HepG2 (cell line): ENCODE measurements around the gene RASSF7. TPM values are rescaled to one million over a fixed set of nuclear protein-coding genes. Genes with fewer than 3 reads are reported as not detected.

Source experiments
- ASH2L ChIP-seq: fragments of 300-600, 200-600 bp; sonication (generic); IDR thresholded peaks from 2 replicates; pipeline ENCODE4 v1.7.0; 2017; ENCODE audit warnings: low read depth, mild to moderate bottlenecking, moderate library complexity, mixed read lengths, low read length; ENCODE audit not compliant: insufficient read length
- ATF4 ChIP-seq, 2 experiments: fragments of 450-650 bp in 1 of 2; sonication (generic) in 1 of 2; formaldehyde crosslinking; IDR thresholded peaks; 2 replicates each; pipeline versions ENCODE4 v1.5.0 to v1.8.0; 2020 to 2022; ENCODE audit warnings: mild to moderate bottlenecking in 1 of 2, missing genetic modification reagents in 1 of 2
- CBX1 ChIP-seq: IDR thresholded peaks from one replicate; pipeline ENCODE4 v1.6.1; 2016; ENCODE audit warnings: antibody characterized with exemption, low read depth
- CEBPG ChIP-seq: IDR thresholded peaks from 2 replicates; pipeline ENCODE4 v1.6.1; 2016
- FOSL2 ChIP-seq: sonication (generic); formaldehyde crosslinking; IDR thresholded peaks from 2 replicates; pipeline ENCODE4 v1.4.0; 2020; ENCODE audit warnings: missing genetic modification reagents
- GABPB1 ChIP-seq: IDR thresholded peaks from 2 replicates; pipeline ENCODE4 v1.6.1; 2016; ENCODE audit warnings: mild to moderate bottlenecking, missing genetic modification reagents, moderate library complexity, missing compliant biosample characterization
- SKIL ChIP-seq: sonication (generic); formaldehyde crosslinking; IDR thresholded peaks from 2 replicates; pipeline ENCODE4 v1.8.0; 2022; ENCODE audit warnings: missing genetic modification reagents, mild to moderate bottlenecking, moderate library complexity, borderline replicate concordance
- TP53 ChIP-seq: sonication (generic); formaldehyde crosslinking; conservative IDR thresholded peaks from 2 replicates; pipeline ENCODE4 v1.4.0; 2020; ENCODE audit warnings: missing genetic modification reagents
- ZFP37 ChIP-seq: sonication (generic); formaldehyde crosslinking; IDR thresholded peaks from 2 replicates; pipeline ENCODE4 v1.4.0; 2020; ENCODE audit warnings: missing genetic modification reagents, borderline replicate concordance
- ZMYM3 ChIP-seq: sonication (generic); formaldehyde crosslinking; IDR thresholded peaks from 2 replicates; pipeline ENCODE4 v1.5.1; 2020; ENCODE audit warnings: mild to moderate bottlenecking, missing genetic modification reagents
- ZNF335 ChIP-seq: sonication (generic); formaldehyde crosslinking; IDR thresholded peaks from 2 replicates; pipeline ENCODE4 v1.4.0; 2020; ENCODE audit warnings: missing genetic modification reagents
- ZNF773 ChIP-seq: sonication (generic); formaldehyde crosslinking; IDR thresholded peaks from 2 replicates; pipeline ENCODE4 v1.4.0; 2020; ENCODE audit warnings: missing genetic modification reagents, borderline replicate concordance
- ZNF777 ChIP-seq: sonication (generic); formaldehyde crosslinking; IDR thresholded peaks from 2 replicates; pipeline ENCODE4 v1.4.0; 2020; ENCODE audit warnings: missing genetic modification reagents
- ZNF784 ChIP-seq: sonication (generic); formaldehyde crosslinking; IDR thresholded peaks from 2 replicates; pipeline ENCODE4 v1.5.1; 2020; ENCODE audit warnings: missing genetic modification reagents, mild to moderate bottlenecking, borderline replicate concordance
- polyA plus RNA-seq, 8 experiments: library from polyadenylated mRNA; depleted of rRNA in 3 of 8; stranded (reverse) in 7 of 8; unstranded in 1 of 8; fragments of >200 nt; fragmentation: Illumina TruSeq in 4 of 8; extraction: Trizol in 4 of 8; gene quantifications; 2 replicates each; pipeline versions ENCODE4 v1.2.1 to v1.2.3, GENCODE V29; 2011 to 2016; ENCODE audit warnings: low read depth in 4 of 8, missing spikeins in 1 of 8, mixed read lengths in 1 of 8; ENCODE audit not compliant: insufficient read depth in 1 of 8
- total RNA-seq, 5 experiments: library from RNA; depleted of rRNA; stranded (reverse); fragments of >200 nt; fragmentation: Illumina TruSeq; extraction: Trizol; gene quantifications; 2 replicates each; pipeline ENCODE4 v1.2.3, GENCODE V29; 2016; ENCODE audit warnings: low read depth in 1 of 5
- TF ChIP-seq, protein P1 (sequence below): sonication (generic); formaldehyde crosslinking; IDR thresholded peaks from 2 replicates; pipeline ENCODE4 v1.5.1; 2020; ENCODE audit warnings: missing genetic modification reagents, mild to moderate bottlenecking, borderline replicate concordance
- TF ChIP-seq, protein P2 (sequence below): sonication (generic); formaldehyde crosslinking; IDR thresholded peaks from 2 replicates; pipeline ENCODE4 v1.5.1; 2020; ENCODE audit warnings: mild to moderate bottlenecking, missing genetic modification reagents, borderline replicate concordance
- TF ChIP-seq, protein P3 (sequence below): fragments of 450-650 bp; IDR thresholded peaks from 2 replicates; pipeline ENCODE4 v1.6.1; 2017; ENCODE audit warnings: mild to moderate bottlenecking

RASSF7 gene
- total and polyA plus RNA-seq, 2 of the 13 experiments (the other 11 are each of a cell fraction or from before 2014, with no cell fraction given): 20.2 to 28.6 TPM

DNA sequence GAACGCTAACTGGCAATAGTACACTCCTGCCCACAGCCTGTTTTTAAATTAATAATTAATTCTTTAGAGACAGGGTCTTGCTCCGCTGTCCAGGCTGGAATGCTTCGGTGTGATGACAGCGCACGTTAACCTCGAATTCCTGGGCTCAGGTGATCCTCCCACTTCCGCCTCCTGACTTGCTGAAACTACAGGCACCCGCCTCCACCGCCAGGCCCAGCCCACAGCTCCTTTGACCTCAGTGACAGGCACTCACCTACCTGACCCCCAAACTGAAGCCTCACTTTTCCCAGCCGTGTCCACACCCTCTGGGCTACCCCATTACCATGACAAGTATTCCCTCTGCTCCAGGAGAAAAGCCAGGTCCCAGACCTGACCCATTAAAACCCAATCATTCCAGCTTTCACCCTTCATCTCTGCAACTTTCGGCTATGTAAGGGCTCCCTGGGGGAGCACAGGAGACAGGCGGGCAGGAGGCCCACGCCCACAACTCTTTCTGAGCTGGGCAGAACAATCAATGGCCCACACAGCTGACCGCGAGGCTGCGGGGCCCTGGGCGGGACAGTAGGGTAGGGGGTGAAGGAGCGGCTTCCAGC lies 962 bp upstream of the RASSF7 start (continued):
- TF ChIP-seq, protein P1, sequence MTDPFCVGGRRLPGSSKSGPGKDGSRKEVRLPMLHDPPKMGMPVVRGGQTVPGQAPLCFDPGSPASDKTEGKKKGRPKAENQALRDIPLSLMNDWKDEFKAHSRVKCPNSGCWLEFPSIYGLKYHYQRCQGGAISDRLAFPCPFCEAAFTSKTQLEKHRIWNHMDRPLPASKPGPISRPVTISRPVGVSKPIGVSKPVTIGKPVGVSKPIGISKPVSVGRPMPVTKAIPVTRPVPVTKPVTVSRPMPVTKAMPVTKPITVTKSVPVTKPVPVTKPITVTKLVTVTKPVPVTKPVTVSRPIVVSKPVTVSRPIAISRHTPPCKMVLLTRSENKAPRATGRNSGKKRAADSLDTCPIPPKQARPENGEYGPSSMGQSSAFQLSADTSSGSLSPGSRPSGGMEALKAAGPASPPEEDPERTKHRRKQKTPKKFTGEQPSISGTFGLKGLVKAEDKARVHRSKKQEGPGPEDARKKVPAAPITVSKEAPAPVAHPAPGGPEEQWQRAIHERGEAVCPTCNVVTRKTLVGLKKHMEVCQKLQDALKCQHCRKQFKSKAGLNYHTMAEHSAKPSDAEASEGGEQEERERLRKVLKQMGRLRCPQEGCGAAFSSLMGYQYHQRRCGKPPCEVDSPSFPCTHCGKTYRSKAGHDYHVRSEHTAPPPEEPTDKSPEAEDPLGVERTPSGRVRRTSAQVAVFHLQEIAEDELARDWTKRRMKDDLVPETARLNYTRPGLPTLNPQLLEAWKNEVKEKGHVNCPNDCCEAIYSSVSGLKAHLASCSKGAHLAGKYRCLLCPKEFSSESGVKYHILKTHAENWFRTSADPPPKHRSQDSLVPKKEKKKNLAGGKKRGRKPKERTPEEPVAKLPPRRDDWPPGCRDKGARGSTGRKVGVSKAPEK (CRISPR knock-in tag): no peak
- TF ChIP-seq, protein P2, sequence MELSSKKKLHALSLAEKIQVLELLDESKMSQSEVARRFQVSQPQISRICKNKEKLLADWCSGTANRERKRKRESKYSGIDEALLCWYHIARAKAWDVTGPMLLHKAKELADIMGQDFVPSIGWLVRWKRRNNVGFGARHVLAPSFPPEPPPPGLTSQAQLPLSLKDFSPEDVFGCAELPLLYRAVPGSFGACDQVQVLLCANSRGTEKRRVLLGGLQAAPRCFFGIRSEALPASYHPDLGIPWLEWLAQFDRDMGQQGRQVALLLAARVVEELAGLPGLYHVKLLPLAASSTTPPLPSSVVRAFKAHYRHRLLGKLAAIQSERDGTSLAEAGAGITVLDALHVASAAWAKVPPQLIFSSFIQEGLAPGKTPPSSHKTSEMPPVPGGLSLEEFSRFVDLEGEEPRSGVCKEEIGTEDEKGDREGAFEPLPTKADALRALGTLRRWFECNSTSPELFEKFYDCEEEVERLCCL (CRISPR knock-in tag): no peak
- TF ChIP-seq ZNF777 (CRISPR knock-in tag): no peak
- TF ChIP-seq ZNF773 (CRISPR knock-in tag): no peak
- TF ChIP-seq CBX1: no peak
- peak; percentile 17; the same call in 1 of the 2 replicates for TF ChIP-seq GABPB1 (CRISPR knock-in tag)
- no peak for TF ChIP-seq ASH2L
- no peak for TF ChIP-seq TP53
- TF ChIP-seq ZNF335 (CRISPR knock-in tag): no peak
- TF ChIP-seq FOSL2 (CRISPR knock-in tag): peak; percentile 10; the same call in 1 of the 2 replicates
- TF ChIP-seq SKIL (CRISPR knock-in tag): no peak
- peak; percentile 48; the same call in 1 of the 2 replicates for TF ChIP-seq ZMYM3 (CRISPR knock-in tag)
- TF ChIP-seq ATF4 (CRISPR knock-in tag; IDR thresholded peaks at IDR 0.05): no peak
- TF ChIP-seq CEBPG: peak; percentile 21; the same call in 1 of the 2 replicates
- TF ChIP-seq, protein P3, sequence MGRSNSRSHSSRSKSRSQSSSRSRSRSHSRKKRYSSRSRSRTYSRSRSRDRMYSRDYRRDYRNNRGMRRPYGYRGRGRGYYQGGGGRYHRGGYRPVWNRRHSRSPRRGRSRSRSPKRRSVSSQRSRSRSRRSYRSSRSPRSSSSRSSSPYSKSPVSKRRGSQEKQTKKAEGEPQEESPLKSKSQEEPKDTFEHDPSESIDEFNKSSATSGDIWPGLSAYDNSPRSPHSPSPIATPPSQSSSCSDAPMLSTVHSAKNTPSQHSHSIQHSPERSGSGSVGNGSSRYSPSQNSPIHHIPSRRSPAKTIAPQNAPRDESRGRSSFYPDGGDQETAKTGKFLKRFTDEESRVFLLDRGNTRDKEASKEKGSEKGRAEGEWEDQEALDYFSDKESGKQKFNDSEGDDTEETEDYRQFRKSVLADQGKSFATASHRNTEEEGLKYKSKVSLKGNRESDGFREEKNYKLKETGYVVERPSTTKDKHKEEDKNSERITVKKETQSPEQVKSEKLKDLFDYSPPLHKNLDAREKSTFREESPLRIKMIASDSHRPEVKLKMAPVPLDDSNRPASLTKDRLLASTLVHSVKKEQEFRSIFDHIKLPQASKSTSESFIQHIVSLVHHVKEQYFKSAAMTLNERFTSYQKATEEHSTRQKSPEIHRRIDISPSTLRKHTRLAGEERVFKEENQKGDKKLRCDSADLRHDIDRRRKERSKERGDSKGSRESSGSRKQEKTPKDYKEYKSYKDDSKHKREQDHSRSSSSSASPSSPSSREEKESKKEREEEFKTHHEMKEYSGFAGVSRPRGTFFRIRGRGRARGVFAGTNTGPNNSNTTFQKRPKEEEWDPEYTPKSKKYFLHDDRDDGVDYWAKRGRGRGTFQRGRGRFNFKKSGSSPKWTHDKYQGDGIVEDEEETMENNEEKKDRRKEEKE: no peak
- TF ChIP-seq ZFP37 (CRISPR knock-in tag): no peak
- TF ChIP-seq ZNF784 (CRISPR knock-in tag): no peak
